ENCODE results near the gene LITAFD.

DNA sequence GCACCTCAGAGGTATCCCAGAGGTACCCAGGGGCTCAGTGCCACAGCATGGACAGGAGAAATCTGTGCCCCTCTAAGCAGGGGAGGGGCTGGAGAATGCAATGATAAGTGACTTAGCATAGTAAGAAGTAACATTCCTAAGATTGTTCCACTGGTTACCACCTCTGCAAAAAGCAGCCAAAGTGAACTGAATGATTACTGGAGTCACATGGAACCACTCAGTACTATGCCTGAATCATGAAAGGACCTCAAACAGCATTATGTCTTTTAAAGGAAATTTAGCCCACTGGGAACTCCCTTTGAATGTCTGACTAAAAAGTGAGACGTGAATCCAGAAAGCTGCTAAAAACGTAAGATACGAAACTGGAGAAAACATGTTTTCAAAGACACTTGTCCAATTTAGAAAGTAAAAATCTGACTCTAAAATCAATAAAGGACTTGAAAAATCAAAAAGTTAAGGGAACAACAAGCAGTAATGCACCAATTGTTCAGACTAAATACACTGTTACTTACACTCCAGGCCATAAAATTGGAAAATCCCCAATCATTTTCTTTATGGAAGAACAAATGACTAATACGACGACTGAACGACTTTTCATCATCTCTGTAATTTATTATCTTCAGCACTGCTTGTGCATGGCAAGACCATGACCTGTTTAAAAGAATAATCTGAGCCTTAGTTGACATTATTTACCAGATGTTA, 38.6 kb downstream of the LITAFD start:
- TF ChIP-seq, protein P1, sequence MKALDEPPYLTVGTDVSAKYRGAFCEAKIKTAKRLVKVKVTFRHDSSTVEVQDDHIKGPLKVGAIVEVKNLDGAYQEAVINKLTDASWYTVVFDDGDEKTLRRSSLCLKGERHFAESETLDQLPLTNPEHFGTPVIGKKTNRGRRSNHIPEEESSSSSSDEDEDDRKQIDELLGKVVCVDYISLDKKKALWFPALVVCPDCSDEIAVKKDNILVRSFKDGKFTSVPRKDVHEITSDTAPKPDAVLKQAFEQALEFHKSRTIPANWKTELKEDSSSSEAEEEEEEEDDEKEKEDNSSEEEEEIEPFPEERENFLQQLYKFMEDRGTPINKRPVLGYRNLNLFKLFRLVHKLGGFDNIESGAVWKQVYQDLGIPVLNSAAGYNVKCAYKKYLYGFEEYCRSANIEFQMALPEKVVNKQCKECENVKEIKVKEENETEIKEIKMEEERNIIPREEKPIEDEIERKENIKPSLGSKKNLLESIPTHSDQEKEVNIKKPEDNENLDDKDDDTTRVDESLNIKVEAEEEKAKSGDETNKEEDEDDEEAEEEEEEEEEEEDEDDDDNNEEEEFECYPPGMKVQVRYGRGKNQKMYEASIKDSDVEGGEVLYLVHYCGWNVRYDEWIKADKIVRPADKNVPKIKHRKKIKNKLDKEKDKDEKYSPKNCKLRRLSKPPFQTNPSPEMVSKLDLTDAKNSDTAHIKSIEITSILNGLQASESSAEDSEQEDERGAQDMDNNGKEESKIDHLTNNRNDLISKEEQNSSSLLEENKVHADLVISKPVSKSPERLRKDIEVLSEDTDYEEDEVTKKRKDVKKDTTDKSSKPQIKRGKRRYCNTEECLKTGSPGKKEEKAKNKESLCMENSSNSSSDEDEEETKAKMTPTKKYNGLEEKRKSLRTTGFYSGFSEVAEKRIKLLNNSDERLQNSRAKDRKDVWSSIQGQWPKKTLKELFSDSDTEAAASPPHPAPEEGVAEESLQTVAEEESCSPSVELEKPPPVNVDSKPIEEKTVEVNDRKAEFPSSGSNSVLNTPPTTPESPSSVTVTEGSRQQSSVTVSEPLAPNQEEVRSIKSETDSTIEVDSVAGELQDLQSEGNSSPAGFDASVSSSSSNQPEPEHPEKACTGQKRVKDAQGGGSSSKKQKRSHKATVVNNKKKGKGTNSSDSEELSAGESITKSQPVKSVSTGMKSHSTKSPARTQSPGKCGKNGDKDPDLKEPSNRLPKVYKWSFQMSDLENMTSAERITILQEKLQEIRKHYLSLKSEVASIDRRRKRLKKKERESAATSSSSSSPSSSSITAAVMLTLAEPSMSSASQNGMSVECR (CRISPR knock-in tag; IDR thresholded peaks at IDR 0.05) = no peak
- no peak for TF ChIP-seq SP1 (CRISPR knock-in tag; IDR thresholded peaks at IDR 0.05)
- TF ChIP-seq PTRF (tag; IDR thresholded peaks at IDR 0.05) = no peak
- no peak for TF ChIP-seq RAD21 (CRISPR knock-in tag; conservative IDR thresholded peaks at IDR 0.05 in 1 of 2, IDR thresholded peaks at IDR 0.05 in 1 of 2)
